Left hindlimb (tissue), 1 donor: Measurements from ENCODE around the gene VANGL2.

ENCODE experiments used
- DNase-seq: peaks from one replicate; pipeline ENCODE4 v3.0.0-alpha.2; 2018

VANGL2 gene

GRCh38 chr1:160400223-160400645 is at the start of gene VANGL2:
Gene VANGL2, plus strand, starts transcription at chr1:160400564. Its CDS starts 15,274 bp downstream, at chr1:160415838.
- peak; percentile 89 for DNase-seq

- no peak for DNase-seq
These were observed 48.7 kb upstream of the VANGL2 start for GRCh38 chr1:160351629-160352028.

- no peak for DNase-seq
These were observed 47.8 kb upstream of the VANGL2 start for GRCh38 chr1:160352555-160352954.

GRCh38 chr1:160353223-160353622 is 47.1 kb upstream of the VANGL2 start:
- no peak for DNase-seq

GRCh38 chr1:160354388-160354985 is 45.9 kb upstream of the VANGL2 start:
- DNase-seq = no peak

- DNase-seq = no peak
These were observed 42.9 kb upstream of the VANGL2 start for GRCh38 chr1:160357286-160358002.

GRCh38 chr1:160358073-160358472 is 42.3 kb upstream of the VANGL2 start:
- no peak for DNase-seq

GRCh38 chr1:160359559-160360226 is 40.7 kb upstream of the VANGL2 start:
- no peak for DNase-seq

- DNase-seq = no peak
These were observed 40.1 kb upstream of the VANGL2 start for GRCh38 chr1:160360227-160360695.

- DNase-seq = no peak
These were observed 39.2 kb upstream of the VANGL2 start for GRCh38 chr1:160361199-160361598.

GRCh38 chr1:160361814-160362167 is 38.6 kb upstream of the VANGL2 start:
- no peak for DNase-seq

GRCh38 chr1:160362168-160362957 is 38.0 kb upstream of the VANGL2 start:
- no peak for DNase-seq

- no peak for DNase-seq
These were observed 37.4 kb upstream of the VANGL2 start for GRCh38 chr1:160363010-160363409.

GRCh38 chr1:160363951-160364735 is 36.2 kb upstream of the VANGL2 start:
- DNase-seq = no peak

GRCh38 chr1:160365325-160365724 is 35.0 kb upstream of the VANGL2 start:
- no peak for DNase-seq

GRCh38 chr1:160366731-160367515 is 33.4 kb upstream of the VANGL2 start, which contains the start of gene NHLH1:
Gene NHLH1, plus strand, starts transcription at chr1:160367071. Its CDS starts 3,661 bp downstream, at chr1:160370732.
- DNase-seq = no peak

GRCh38 chr1:160367516-160367900 is 32.9 kb upstream of the VANGL2 start:
- DNase-seq = no peak

- no peak for DNase-seq
These were observed 32.1 kb upstream of the VANGL2 start for GRCh38 chr1:160367934-160368923.

GRCh38 chr1:160369087-160369486 is 31.3 kb upstream of the VANGL2 start:
- no peak for DNase-seq
